DMS 273 (cell line): ENCODE data around the gene KAT14.
"Not testable (repeated sequence)": the region's sequence is repeated elsewhere in the genome, so short reads cannot be mapped to it uniquely, and the experiment has no call there.

ENCODE experiments used
- DNase-seq: peaks from one replicate; lab custom pipeline; 2025; ENCODE audit not compliant: unreplicated experiment; lab: John Stamatoyannopoulos, UW

KAT14 gene

GRCh38 chr20:18137412-18138265, at the start of gene KAT14, which contains the start of gene PET117:
Gene KAT14, plus strand, starts transcription at chr20:18137863. Its CDS starts 4,798 bp downstream, at chr20:18142661.
Gene PET117, plus strand, starts transcription at chr20:18137863. Its CDS starts 93 bp downstream, at chr20:18137956.
- DNase-seq, result peak; percentile 97

- DNase-seq, result not testable (repeated sequence)
These were observed 49.4 kb upstream of the KAT14 start for GRCh38 chr20:18088298-18088697.

GRCh38 chr20:18088841-18089240, 48.8 kb upstream of the KAT14 start:
- not testable (repeated sequence) for DNase-seq

- DNase-seq, result no peak
These were observed 47.6 kb upstream of the KAT14 start for GRCh38 chr20:18090044-18090443.

- no peak for DNase-seq
These were observed 47.2 kb upstream of the KAT14 start for GRCh38 chr20:18090477-18090876.

GRCh38 chr20:18091623-18092022, 46.0 kb upstream of the KAT14 start:
- no peak for DNase-seq

GRCh38 chr20:18092890-18093289, 44.8 kb upstream of the KAT14 start:
- no peak for DNase-seq

GRCh38 chr20:18093388-18093787, 44.3 kb upstream of the KAT14 start:
- no peak for DNase-seq

- no peak for DNase-seq
These were observed 43.5 kb upstream of the KAT14 start for GRCh38 chr20:18094191-18094590.

- DNase-seq, result not testable (repeated sequence)
These were observed 37.1 kb upstream of the KAT14 start for GRCh38 chr20:18100569-18100968.

GRCh38 chr20:18101125-18101810, 36.4 kb upstream of the KAT14 start:
- DNase-seq, result peak; percentile 25

GRCh38 chr20:18103497-18103896, 34.2 kb upstream of the KAT14 start:
- no peak for DNase-seq

GRCh38 chr20:18108326-18108725, 29.3 kb upstream of the KAT14 start:
- no peak for DNase-seq

- not testable (repeated sequence) for DNase-seq
These were observed 9.1 kb upstream of the KAT14 start for GRCh38 chr20:18128574-18128973.

- no peak for DNase-seq
These were observed 5.0 kb upstream of the KAT14 start for GRCh38 chr20:18132663-18133062.

GRCh38 chr20:18133962-18134361, 3.7 kb upstream of the KAT14 start:
- no peak for DNase-seq

GRCh38 chr20:18138266-18138582, 561 bp downstream of the KAT14 start:
- no peak for DNase-seq

- DNase-seq, result peak; percentile 34
These were observed 1.2 kb downstream of the KAT14 start for GRCh38 chr20:18138639-18139583.

- DNase-seq, result no peak
These were observed 2.2 kb downstream of the KAT14 start for GRCh38 chr20:18139832-18140231.

- DNase-seq, result no peak
These were observed 7.0 kb downstream of the KAT14 start for GRCh38 chr20:18144541-18145099.

GRCh38 chr20:18154342-18154741, 16.7 kb downstream of the KAT14 start:
- DNase-seq, result no peak
